GM12878 (cell line): ENCODE measurements around the gene COPS6. TPM values are rescaled to one million over a fixed set of nuclear protein-coding genes. Genes with fewer than 3 reads are reported as not detected.

ENCODE experiments used
- ATAC-seq: fragments of 200-7000 bp; cut with Tn5 transposase; 3 replicates; pipeline ENCODE4 v1.9.1; 2020; ENCODE audit warnings: mild to moderate bottlenecking, moderate library complexity
- BruUV-seq: library from RNA; stranded (reverse); fragments of 400-500 nt; replicated peaks from 2 replicates; lab custom pipeline; 2021; lab: Mats Ljungman, UMichigan
- CTCF ChIA-PET: fragments of 300-600 bp; sonication (Branson Sonifier 250); formaldehyde crosslinking; extraction: SDS; loops from one replicate; lab custom pipeline; 2021; ENCODE audit warnings: inconsistent platforms; lab: Yijun Ruan, JAX
- POLR2A ChIA-PET: fragments of 350-600 bp; formaldehyde crosslinking; extraction: SDS; loops from one replicate; lab custom pipeline; 2021; ENCODE audit warnings: inconsistent platforms; lab: Charles Lee
- RAD21 ChIA-PET: fragments of 300-600 bp; sonication (Branson Sonifier 250); formaldehyde crosslinking; loops from one replicate; lab custom pipeline; 2023; ENCODE audit warnings: antibody characterized with exemption; ENCODE audit not compliant: unreplicated experiment; lab: Charles Lee
- SMC1A ChIA-PET: fragments of 300-600 bp; sonication (Branson Sonifier 250); formaldehyde crosslinking; loops from one replicate; lab custom pipeline; 2023; ENCODE audit not compliant: unreplicated experiment, uncharacterized antibody; lab: Charles Lee
- DNase-seq: peaks from one replicate; pipeline ENCODE4 v3.0.0-alpha.2; 2011; ENCODE audit warnings: low read depth, low spot score
- FAIRE-seq: peaks from 3 replicates; lab custom pipeline; 2011; peaks lifted over from hg19 to GRCh38; lab: Jason Lieb, UNC
- H2AFZ ChIP-seq: 2 replicates; pipeline ENCODE4 v1.6.0; 2011; ENCODE audit warnings: low read depth, low read length, control low read depth; ENCODE audit not compliant: control insufficient read depth
- H3K27ac ChIP-seq: 2 replicates; pipeline ENCODE4 v1.5.1; 2011; ENCODE audit warnings: control low read depth; ENCODE audit not compliant: control insufficient read depth, insufficient read depth
- H3K27me3 ChIP-seq, 2 experiments: replicated peaks in 1 of 2; 2 replicates each; pipeline versions ENCODE4 v1.6.0 to v1.6.1; 2011; ENCODE audit warnings: low read length in 1 of 2; ENCODE audit not compliant: control insufficient read depth in 2 of 2, insufficient read depth in 2 of 2
- H3K36me3 ChIP-seq, 2 experiments: 2 replicates each; pipeline ENCODE4 v1.5.1; 2011; ENCODE audit warnings: low read length in 1 of 2; ENCODE audit not compliant: control insufficient read depth in 2 of 2, insufficient read depth in 2 of 2
- H3K4me1 ChIP-seq: 2 replicates; pipeline ENCODE4 v1.6.1; 2011; ENCODE audit warnings: mild to moderate bottlenecking, low read length, moderate library complexity, mixed read lengths; ENCODE audit not compliant: control insufficient read depth, insufficient read depth
- H3K4me2 ChIP-seq: 2 replicates; pipeline ENCODE4 v1.6.0; 2011; ENCODE audit warnings: control low read depth; ENCODE audit not compliant: control insufficient read depth, insufficient read depth
- H3K4me3 ChIP-seq: fragments of 200-600 bp; sonication (generic); 2 replicates; pipeline ENCODE4 v1.5.1; 2016
- H3K79me2 ChIP-seq: 2 replicates; pipeline ENCODE4 v1.6.0; 2011; ENCODE audit warnings: low read length; ENCODE audit not compliant: control insufficient read depth, insufficient read depth
- H3K9ac ChIP-seq: 2 replicates; pipeline ENCODE4 v1.8.0; 2011; ENCODE audit warnings: low read length, control low read depth, mixed read lengths; ENCODE audit not compliant: control insufficient read depth, insufficient read depth
- H3K9me3 ChIP-seq: replicated peaks from 3 replicates; pipeline ENCODE4 v1.5.1; 2011; ENCODE audit warnings: mild to moderate bottlenecking, low read length; ENCODE audit not compliant: control insufficient read depth, insufficient read depth
- H4K20me1 ChIP-seq: 2 replicates; pipeline ENCODE4 v1.6.0; 2011; ENCODE audit not compliant: control insufficient read depth, insufficient read depth
- ETV6 ChIP-seq, 2 experiments: fragments of 450-650 bp in 1 of 2; IDR thresholded peaks in 1 of 2; conservative IDR thresholded peaks in 1 of 2; 2 replicates each; pipeline ENCODE4 v1.6.1; 2014; ENCODE audit warnings: antibody characterized with exemption in 1 of 2, borderline replicate concordance in 1 of 2, low read depth in 1 of 2, mild to moderate bottlenecking in 1 of 2, moderate library complexity in 1 of 2
- NFYA ChIP-seq: IDR thresholded peaks from 2 replicates; pipeline ENCODE4 v1.6.1; 2011; ENCODE audit warnings: low read depth, mild to moderate bottlenecking, low read length, improper control_type of control experiment, borderline replicate concordance
- POLR2AphosphoS2 ChIP-seq: IDR thresholded peaks from 2 replicates; pipeline ENCODE4 v1.6.1; 2011; ENCODE audit warnings: low read depth, mild to moderate bottlenecking, low read length, improper control_type of control experiment, moderate library complexity
- RAD21 ChIP-seq: IDR thresholded peaks from 2 replicates; pipeline ENCODE4 v1.6.1; 2011; ENCODE audit warnings: mild to moderate bottlenecking, low read depth, low read length, moderate library complexity; ENCODE audit not compliant: insufficient read depth
- WGBS: methylation state at CpG from one replicate; pipeline ENCODE4 v1.1.6; 2016; ENCODE audit warnings: low lambda C conversion rate; ENCODE audit not compliant: insufficient replicate concordance, insufficient coverage; ENCODE audit errors: missing lambda C conversion rate; 5-methylcytosine and 5-hydroxymethylcytosine counted together
- in situ Hi-C: fragments of 300-500 bp; cut with MboI; formaldehyde crosslinking; loops from 9 replicates; pipeline ENCODE4 v1.14.3; 2018; ENCODE audit warnings: mixed read lengths
- intact Hi-C: fragments of 100-400 bp; cut with micrococcal nuclease; formaldehyde crosslinking; loops from one replicate; pipeline ENCODE4 v1.14.2; 2022; ENCODE audit not compliant: unreplicated experiment
- polyA plus RNA-seq, 11 experiments: library from polyadenylated mRNA; depleted of rRNA in 4 of 11; unstranded in 6 of 11; stranded (reverse) in 5 of 11; fragments of >200 nt; fragmentation: Nextera tagmentation in 4 of 11; fragmentation: Illumina TruSeq in 1 of 11; extraction: Ambion mirVana in 4 of 11; extraction: Trizol in 1 of 11; gene quantifications; 1 replicate in 1 of 11; 2 replicates in 10 of 11; pipeline versions ENCODE4 v1.2.1 to v1.2.3, GENCODE V29; 2011 to 2016; ENCODE audit warnings: inconsistent platforms in 2 of 11, missing spikeins in 2 of 11, low read depth in 1 of 11
- total RNA-seq, 4 experiments: library from RNA; depleted of rRNA in 3 of 4; stranded (reverse); fragments of >200 nt in 3 of 4; fragmentation: Illumina TruSeq in 1 of 4; extraction: Trizol in 1 of 4; gene quantifications; 2 replicates each; pipeline versions ENCODE4 v1.2.1 to v1.2.3, GENCODE V29; 2013 to 2021

COPS6 gene
- total and polyA plus RNA-seq, 10 of the 15 experiments (the other 5 are each of a cell fraction or from before 2014, with no cell fraction given), result 28.5 to 182 (median 81.5) TPM

DNA sequence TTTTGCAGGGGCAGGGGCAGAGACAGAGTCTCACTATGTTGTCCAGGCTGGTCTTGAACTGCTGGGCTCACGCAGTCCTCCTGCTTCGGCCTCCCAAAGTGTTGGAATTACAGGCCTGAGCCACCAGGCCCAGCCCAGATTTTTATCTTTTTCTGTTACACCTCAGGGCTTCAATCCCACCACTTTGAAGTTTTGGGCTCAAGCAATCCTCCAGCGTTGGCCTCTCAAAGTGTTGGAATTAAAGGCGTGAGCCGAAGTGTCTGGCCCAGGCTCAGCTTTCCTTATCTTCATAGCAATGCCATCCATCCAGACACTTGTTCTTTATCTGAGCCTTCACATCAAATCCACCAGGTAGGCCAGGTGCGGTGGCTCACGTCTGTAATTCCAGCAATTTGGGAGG is 26.3 kb downstream of the COPS6 start:
- ATAC-seq, result no peak
- FAIRE-seq, result no peak
- no peaks in the 10 kb centered on the region for H3K9me3 ChIP-seq
- in situ Hi-C loops (no loop called here), intact Hi-C loops (no loop called here)
- no peak overlapping the region for H3K9ac ChIP-seq
- no peaks in the 10 kb centered on the region for H4K20me1 ChIP-seq
- BruUV-seq, result no TSS peak
- no peak overlapping the region for H3K27ac ChIP-seq
- ChIA-PET CTCF (no interaction called here), SMC1A (no interaction called here), RAD21 (interaction anchor here (0.7 kb wide), 1 partner anchor 12 kb away, joined by 3 read pairs; no protein-coding TSS in a partner anchor), POLR2A (interaction anchor here (0.6 to 1.2 kb wide), 3 partner anchors 10 to 114 kb away, joined by 3 to 7 read pairs (median 3); no protein-coding TSS in a partner anchor)
- H3K79me2 ChIP-seq, result peaks cover 5% of the 10 kb centered on the region
- no peak overlapping the region for H3K4me2 ChIP-seq
- H3K4me3 ChIP-seq, result no peak overlapping the region
- peaks cover 3 to 5% of the 10 kb centered on the region in 2 experiments; a peak in 3 of 4 replicates for H3K36me3 ChIP-seq
- 98% methylated on average over 7 of the region's 7 CpGs for WGBS
- H2AFZ ChIP-seq, result no peak overlapping the region
- H3K27me3 ChIP-seq, result no peaks in the 10 kb centered on the region
- TF ChIP-seq NFYA (no peak), RAD21 (no peak)
- H3K4me1 ChIP-seq, result no peaks in the 10 kb centered on the region
- DNase-seq, result no peak

GRCh38 chr7:100118388-100119071 is 29.8 kb downstream of the COPS6 start:
- H3K4me1 ChIP-seq, result peaks cover 3% of the 10 kb centered on the region
- TSS peak; percentile 81 for BruUV-seq
- H3K27me3 ChIP-seq, result no peaks in the 10 kb centered on the region
- ATAC-seq, result no peak
- H3K79me2 ChIP-seq, result peaks cover 7% of the 10 kb centered on the region
- peak overlapping the region; percentile 77 for H3K4me2 ChIP-seq
- H3K4me3 ChIP-seq, result peak overlapping the region; percentile 82
- H3K9me3 ChIP-seq, result no peaks in the 10 kb centered on the region
- FAIRE-seq, result no peak
- SMC1A ChIA-PET, result no interaction called here
- H3K9ac ChIP-seq, result peak overlapping the region; percentile 85
- 18% methylated on average over 18 of the region's 18 CpGs for WGBS
- DNase-seq, result no peak
- POLR2A ChIA-PET, result interaction anchor here (1.4 kb wide), 1 partner anchor 18 kb away, joined by 6 read pairs; no protein-coding TSS in a partner anchor
- H2AFZ ChIP-seq, result peak overlapping the region; percentile 93
- peak overlapping the region; percentile 91 for H3K27ac ChIP-seq
- RAD21 ChIA-PET, result no interaction called here
- no peak for TF ChIP-seq POLR2AphosphoS2
- 0 out of 4 replicates have a peak, but pooled peaks of 1 of the 2 experiments have one; percentile 24 for TF ChIP-seq ETV6 (conservative IDR thresholded peaks at IDR 0.05 in 1 of 2, IDR thresholded peaks at IDR 0.05 in 1 of 2; ENCODE audit: borderline replicate concordance in 1 of 2, low read depth in 1 of 2)
- TF ChIP-seq, all 136 proteins: peak for 1
- CTCF ChIA-PET, result no interaction called here
- intact Hi-C loops (no loop called here), in situ Hi-C loops (no loop called here)
- no peaks in the 10 kb centered on the region for H4K20me1 ChIP-seq
- no peaks in the 10 kb centered on the region; a peak in 1 of 4 replicates for H3K36me3 ChIP-seq
